K562 (cell line): ENCODE results near the gene CCDC9. TPM values are rescaled to one million over a fixed set of nuclear protein-coding genes. Genes with fewer than 3 reads are reported as not detected.

Experiments used
- ATF7 ChIP-seq: fragments of 450-650 bp; IDR thresholded peaks from 2 replicates; pipeline ENCODE4 v1.7.1; 2014; ENCODE audit warnings: mild to moderate bottlenecking, moderate library complexity
- CBX5 ChIP-seq: IDR thresholded peaks from 2 replicates; pipeline ENCODE4 v1.6.1; 2014; ENCODE audit warnings: low read depth, borderline replicate concordance
- CTBP1 ChIP-seq: fragments of 450-650 bp; IDR thresholded peaks from 2 replicates; pipeline ENCODE4 v1.6.1; 2016; ENCODE audit warnings: borderline replicate concordance
- ETV1 ChIP-seq: fragments of 450-650 bp; conservative IDR thresholded peaks from 2 replicates; pipeline ENCODE4 v1.6.1; 2016; ENCODE audit warnings: missing genetic modification characterization, control low read depth, low read depth, missing compliant biosample characterization
- FOXJ2 ChIP-seq: fragments of 200-800 bp; sonication (Bioruptor generic); IDR thresholded peaks from 2 replicates; pipeline ENCODE4 v1.6.1; 2016; ENCODE audit warnings: missing genetic modification characterization, missing compliant biosample characterization
- HIVEP1 ChIP-seq: fragments of 250-450 bp; sonication (Bioruptor Pico); IDR thresholded peaks from 2 replicates; pipeline ENCODE4 v1.4.0; 2020; ENCODE audit warnings: mild to moderate bottlenecking
- LEF1 ChIP-seq: fragments of 450-650 bp; IDR thresholded peaks from 2 replicates; pipeline ENCODE4 v1.6.1; 2016; ENCODE audit warnings: mild to moderate bottlenecking
- MCM7 ChIP-seq, 2 experiments: fragments of 450-650 bp; IDR thresholded peaks; 2 replicates each; pipeline ENCODE4 v1.6.1; 2016 to 2018
- MTA3 ChIP-seq: fragments of 450-650 bp; formaldehyde crosslinking; IDR thresholded peaks from 2 replicates; pipeline ENCODE4 v1.6.1; 2017; ENCODE audit warnings: mild to moderate bottlenecking, borderline replicate concordance
- MTF1 ChIP-seq: fragments of 250-450 bp; sonication (Bioruptor Pico); IDR thresholded peaks from 2 replicates; pipeline ENCODE4 v1.9.0; 2021; ENCODE audit warnings: moderate library complexity, mild to moderate bottlenecking, inconsistent platforms, borderline replicate concordance
- MYBL2 ChIP-seq, 2 experiments: fragments of 450-650 bp in 1 of 2; sonication (generic) in 1 of 2; formaldehyde crosslinking in 1 of 2; IDR thresholded peaks; 2 replicates each; pipeline versions ENCODE4 v1.6.1 to v1.8.1; 2017 to 2022; ENCODE audit warnings: borderline replicate concordance in 1 of 2, inconsistent platforms in 1 of 2, low read depth in 1 of 2, mild to moderate bottlenecking in 1 of 2, missing genetic modification reagents in 1 of 2, moderate library complexity in 1 of 2
- NCOA1 ChIP-seq: fragments of 450-650 bp; IDR thresholded peaks from 2 replicates; pipeline ENCODE4 v1.6.1; 2016; ENCODE audit warnings: low read depth
- NCOR1 ChIP-seq: fragments of 450-650 bp; IDR thresholded peaks from 2 replicates; pipeline ENCODE4 v1.6.1; 2016; ENCODE audit warnings: mild to moderate bottlenecking, moderate library complexity
- TCF3 ChIP-seq: sonication (generic); formaldehyde crosslinking; IDR thresholded peaks from 2 replicates; pipeline ENCODE4 v1.4.0; 2020; ENCODE audit warnings: mild to moderate bottlenecking, missing genetic modification reagents
- ZC3H4 ChIP-seq: sonication (generic); formaldehyde crosslinking; IDR thresholded peaks from 2 replicates; pipeline ENCODE4 v1.9.0; 2021; ENCODE audit warnings: missing genetic modification reagents, borderline replicate concordance
- ZFX ChIP-seq: sonication (generic); formaldehyde crosslinking; IDR thresholded peaks from 2 replicates; pipeline ENCODE4 v1.8.0; 2022; ENCODE audit warnings: mild to moderate bottlenecking, missing genetic modification reagents, moderate library complexity
- ZNF143 ChIP-seq: sonication (generic); formaldehyde crosslinking; IDR thresholded peaks from 2 replicates; pipeline ENCODE4 v1.9.0; 2022; ENCODE audit warnings: mild to moderate bottlenecking, missing genetic modification reagents
- ZNF589 ChIP-seq: fragments of 200-800 bp; sonication (Bioruptor generic); IDR thresholded peaks from 2 replicates; pipeline ENCODE4 v1.6.1; 2016; ENCODE audit warnings: low read depth, missing genetic modification characterization, missing compliant biosample characterization
- polyA plus RNA-seq, 8 experiments: library from polyadenylated mRNA; depleted of rRNA in 4 of 8; stranded (reverse) in 5 of 8; unstranded in 3 of 8; fragments of >200 nt; fragmentation: Nextera tagmentation in 2 of 8; fragmentation: Illumina TruSeq in 1 of 8; extraction: Ambion mirVana in 2 of 8; extraction: Trizol in 1 of 8; gene quantifications; 2 replicates each; pipeline versions ENCODE4 v1.2.1 to v1.2.3, GENCODE V29; 2011 to 2014; ENCODE audit warnings: inconsistent platforms in 1 of 8, missing spikeins in 1 of 8
- total RNA-seq, 7 experiments: library from RNA; depleted of rRNA in 6 of 7; stranded (reverse); fragments of >200 nt in 6 of 7; fragmentation: Illumina TruSeq in 2 of 7; extraction: Trizol in 2 of 7; gene quantifications; 2 replicates each; pipeline versions ENCODE4 v1.2.1 to v1.2.3, GENCODE V29; 2011 to 2021; ENCODE audit warnings: low replicate concordance in 1 of 7
- TF ChIP-seq, protein P1 (sequence below): fragments of 250-450 bp; sonication (Bioruptor Pico); IDR thresholded peaks from 2 replicates; pipeline ENCODE4 v1.8.0; 2021; ENCODE audit warnings: mild to moderate bottlenecking, moderate library complexity
- TF ChIP-seq, protein P2 (sequence below): sonication (generic); formaldehyde crosslinking; IDR thresholded peaks from 2 replicates; pipeline ENCODE4 v1.8.1; 2023; ENCODE audit warnings: missing genetic modification reagents, mild to moderate bottlenecking, borderline replicate concordance

Gene CCDC9
- total and polyA plus RNA-seq, 9 of the 15 experiments (the other 6 are each of a cell fraction or from before 2014, with no cell fraction given), result 0.23 to 38.6 (median 8.4) TPM

DNA sequence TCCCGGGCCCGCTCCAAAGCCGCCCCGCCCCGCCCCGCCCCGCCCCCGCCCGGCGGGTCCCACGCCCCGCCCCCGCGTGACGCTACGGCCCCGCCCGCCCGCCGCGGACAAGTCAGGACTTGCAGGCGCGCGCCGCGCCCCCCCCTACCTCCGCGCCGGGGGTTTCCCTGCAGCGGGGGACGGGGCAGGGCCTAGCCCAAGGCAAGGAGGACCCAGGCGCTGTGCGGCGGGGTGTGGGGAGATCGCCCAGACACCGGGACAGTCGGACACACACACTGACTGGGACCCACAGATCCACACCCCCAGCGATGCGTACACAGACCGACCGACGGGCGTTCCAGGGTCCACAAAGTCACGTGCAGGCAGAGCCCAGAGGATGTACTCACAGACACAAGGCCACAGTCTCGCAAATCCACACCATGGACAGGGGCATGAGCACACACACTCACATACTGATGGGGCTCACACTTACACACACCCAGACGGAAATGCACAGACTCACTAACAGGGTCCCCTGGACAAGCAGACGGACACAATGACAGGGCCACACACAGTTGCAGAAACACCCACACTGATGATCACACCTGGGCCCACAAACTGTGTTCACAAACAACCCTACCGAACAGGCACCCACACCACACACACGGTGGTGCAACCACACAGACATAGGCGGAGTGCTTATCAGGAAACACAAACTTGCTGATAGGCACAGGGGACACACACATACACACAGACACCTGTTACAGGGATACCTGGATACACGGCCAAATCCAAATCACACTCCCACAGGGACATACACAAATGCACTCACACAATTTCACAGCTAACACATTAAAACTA, 24.9 kb upstream of the CCDC9 start (continued):
- peak; percentile 11; the same call in 1 of the 2 replicates for TF ChIP-seq ATF7
- 0 out of 2 replicates have a peak, but pooled peaks have one; percentile 12 for TF ChIP-seq LEF1
- TF ChIP-seq, protein P1, sequence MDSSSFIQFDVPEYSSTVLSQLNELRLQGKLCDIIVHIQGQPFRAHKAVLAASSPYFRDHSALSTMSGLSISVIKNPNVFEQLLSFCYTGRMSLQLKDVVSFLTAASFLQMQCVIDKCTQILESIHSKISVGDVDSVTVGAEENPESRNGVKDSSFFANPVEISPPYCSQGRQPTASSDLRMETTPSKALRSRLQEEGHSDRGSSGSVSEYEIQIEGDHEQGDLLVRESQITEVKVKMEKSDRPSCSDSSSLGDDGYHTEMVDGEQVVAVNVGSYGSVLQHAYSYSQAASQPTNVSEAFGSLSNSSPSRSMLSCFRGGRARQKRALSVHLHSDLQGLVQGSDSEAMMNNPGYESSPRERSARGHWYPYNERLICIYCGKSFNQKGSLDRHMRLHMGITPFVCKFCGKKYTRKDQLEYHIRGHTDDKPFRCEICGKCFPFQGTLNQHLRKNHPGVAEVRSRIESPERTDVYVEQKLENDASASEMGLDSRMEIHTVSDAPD (CRISPR knock-in tag), result peak; percentile 48; the same call in 1 of the 2 replicates
- TF ChIP-seq MTA3, result peak; percentile 78; the same call in 1 of the 2 replicates
- TF ChIP-seq FOXJ2, result no peak
- no peak for TF ChIP-seq MTF1 (CRISPR knock-in tag)
- TF ChIP-seq NCOA1, result peak; percentile 14; the same call in 1 of the 2 replicates
- TF ChIP-seq ZC3H4 (CRISPR knock-in tag), result peak; percentile 78; the same call in 1 of the 2 replicates
- peak; percentile 23; the same call in 1 of the 2 replicates for TF ChIP-seq NCOR1
- TF ChIP-seq MCM7 (IDR thresholded peaks at IDR 0.05), result no peak
- TF ChIP-seq ETV1, result 0 out of 2 replicates have a peak, but pooled peaks have one; percentile 15
- TF ChIP-seq ZFX (CRISPR knock-in tag), result peak; percentile 89
- TF ChIP-seq, protein P2, sequence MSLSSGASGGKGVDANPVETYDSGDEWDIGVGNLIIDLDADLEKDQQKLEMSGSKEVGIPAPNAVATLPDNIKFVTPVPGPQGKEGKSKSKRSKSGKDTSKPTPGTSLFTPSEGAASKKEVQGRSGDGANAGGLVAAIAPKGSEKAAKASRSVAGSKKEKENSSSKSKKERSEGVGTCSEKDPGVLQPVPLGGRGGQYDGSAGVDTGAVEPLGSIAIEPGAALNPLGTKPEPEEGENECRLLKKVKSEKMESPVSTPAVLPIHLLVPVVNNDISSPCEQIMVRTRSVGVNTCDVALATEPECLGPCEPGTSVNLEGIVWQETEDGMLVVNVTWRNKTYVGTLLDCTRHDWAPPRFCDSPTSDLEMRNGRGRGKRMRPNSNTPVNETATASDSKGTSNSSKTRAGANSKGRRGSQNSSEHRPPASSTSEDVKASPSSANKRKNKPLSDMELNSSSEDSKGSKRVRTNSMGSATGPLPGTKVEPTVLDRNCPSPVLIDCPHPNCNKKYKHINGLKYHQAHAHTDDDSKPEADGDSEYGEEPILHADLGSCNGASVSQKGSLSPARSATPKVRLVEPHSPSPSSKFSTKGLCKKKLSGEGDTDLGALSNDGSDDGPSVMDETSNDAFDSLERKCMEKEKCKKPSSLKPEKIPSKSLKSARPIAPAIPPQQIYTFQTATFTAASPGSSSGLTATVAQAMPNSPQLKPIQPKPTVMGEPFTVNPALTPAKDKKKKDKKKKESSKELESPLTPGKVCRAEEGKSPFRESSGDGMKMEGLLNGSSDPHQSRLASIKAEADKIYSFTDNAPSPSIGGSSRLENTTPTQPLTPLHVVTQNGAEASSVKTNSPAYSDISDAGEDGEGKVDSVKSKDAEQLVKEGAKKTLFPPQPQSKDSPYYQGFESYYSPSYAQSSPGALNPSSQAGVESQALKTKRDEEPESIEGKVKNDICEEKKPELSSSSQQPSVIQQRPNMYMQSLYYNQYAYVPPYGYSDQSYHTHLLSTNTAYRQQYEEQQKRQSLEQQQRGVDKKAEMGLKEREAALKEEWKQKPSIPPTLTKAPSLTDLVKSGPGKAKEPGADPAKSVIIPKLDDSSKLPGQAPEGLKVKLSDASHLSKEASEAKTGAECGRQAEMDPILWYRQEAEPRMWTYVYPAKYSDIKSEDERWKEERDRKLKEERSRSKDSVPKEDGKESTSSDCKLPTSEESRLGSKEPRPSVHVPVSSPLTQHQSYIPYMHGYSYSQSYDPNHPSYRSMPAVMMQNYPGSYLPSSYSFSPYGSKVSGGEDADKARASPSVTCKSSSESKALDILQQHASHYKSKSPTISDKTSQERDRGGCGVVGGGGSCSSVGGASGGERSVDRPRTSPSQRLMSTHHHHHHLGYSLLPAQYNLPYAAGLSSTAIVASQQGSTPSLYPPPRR, result no peak
- TF ChIP-seq HIVEP1 (CRISPR knock-in tag), result 0 out of 2 replicates have a peak, but pooled peaks have one; percentile 60
- peak; percentile 69; the same call in 1 of the 2 replicates for TF ChIP-seq CTBP1
- TF ChIP-seq CBX5, result no peak
- TF ChIP-seq MYBL2 (IDR thresholded peaks at IDR 0.05; ENCODE audit: low read depth), result no peak
- TF ChIP-seq MYBL2 (CRISPR knock-in tag; IDR thresholded peaks at IDR 0.05; ENCODE audit: borderline replicate concordance), result no peak
- peak; percentile 48 for TF ChIP-seq TCF3 (CRISPR knock-in tag)
- 0 out of 2 replicates have a peak, but pooled peaks have one; percentile 38 for TF ChIP-seq ZNF589 (CRISPR knock-in tag)
- TF ChIP-seq ZNF143, result 0 out of 2 replicates have a peak, but pooled peaks have one; percentile 34
